Measurements from ENCODE around the gene OPCML.

GRCh38 chr11:133579165-133580031, 47.1 kb upstream of the OPCML start:
- TF ChIP-seq POU6F1 (CRISPR knock-in tag; IDR thresholded peaks at IDR 0.05; ENCODE audit: borderline replicate concordance, low read depth) (no peak), ZNF70 (CRISPR knock-in tag; IDR thresholded peaks at IDR 0.05) (no peak), CREB5 (CRISPR knock-in tag; IDR thresholded peaks at IDR 0.05; ENCODE audit: low read depth) (no peak), PPARA (CRISPR knock-in tag; IDR thresholded peaks at IDR 0.05; ENCODE audit: borderline replicate concordance) (no peak), TOX (CRISPR knock-in tag; IDR thresholded peaks at IDR 0.05; ENCODE audit: borderline replicate concordance) (no peak), ZNF8 (CRISPR knock-in tag; IDR thresholded peaks at IDR 0.05) (no peak)

Data from SK-N-SH treated with all-trans-retinoic acid at 6 μM for 48 hours (cell line).